GM12891 (cell line): Measurements from ENCODE around the gene ABHD6.

Experiments used
- PAX5 ChIP-seq: IDR thresholded peaks from 2 replicates; pipeline ENCODE4 v1.6.1; 2011; ENCODE audit warnings: low read length, moderate library complexity, mild to moderate bottlenecking; ENCODE audit not compliant: insufficient read depth, severe bottlenecking
- POLR2A ChIP-seq: IDR thresholded peaks from 2 replicates; pipeline ENCODE4 v1.6.1; 2011; ENCODE audit warnings: low read depth, low read length, control low read depth
- POLR2AphosphoS5 ChIP-seq: IDR thresholded peaks from 2 replicates; pipeline ENCODE4 v1.6.1; 2011; ENCODE audit warnings: low read depth, low read length, control low read depth
- TAF1 ChIP-seq: IDR thresholded peaks from 2 replicates; pipeline ENCODE4 v1.6.1; 2011; ENCODE audit warnings: low read depth, low read length, control low read depth

GRCh38 chr3:58188173-58188564, 49.4 kb upstream of the ABHD6 start:
- TF ChIP-seq PAX5 (no peak), POLR2A (no peak), POLR2AphosphoS5 (no peak), TAF1 (no peak)
